Liver (tissue), 9 donors: ENCODE results near the gene DDHD1. TPM values are rescaled to one million over a fixed set of nuclear protein-coding genes. Genes with fewer than 3 reads are reported as not detected.

ENCODE experiments used
- DNase-seq: peaks from one replicate; pipeline ENCODE4 v3.0.0-alpha.2; 2017; ENCODE audit warnings: low spot score
- H3K27ac ChIP-seq, 2 donors: one replicate each; pipeline ENCODE4 v1.7.0; 2013; ENCODE audit warnings: inconsistent platforms in 2 of 2, low read length in 2 of 2, control low read depth in 1 of 2, low read depth in 1 of 2, mild to moderate bottlenecking in 1 of 2
- H3K27me3 ChIP-seq, 4 donors: one replicate each; pipeline versions ENCODE4 v1.6.1 to v1.7.0; 2013; ENCODE audit warnings: low read length in 3 of 4, inconsistent platforms in 1 of 4, mild to moderate bottlenecking in 1 of 4, moderate library complexity in 1 of 4; ENCODE audit not compliant: control insufficient read depth in 4 of 4, insufficient read depth in 4 of 4
- H3K36me3 ChIP-seq, 4 donors: one replicate each; pipeline versions ENCODE4 v1.6.1 to v1.7.0; 2013; ENCODE audit warnings: low read length in 3 of 4, mild to moderate bottlenecking in 3 of 4, low read depth in 1 of 4, moderate library complexity in 1 of 4; ENCODE audit not compliant: control insufficient read depth in 4 of 4, insufficient read depth in 3 of 4
- H3K4me1 ChIP-seq, 4 donors: one replicate each; pipeline versions ENCODE4 v1.6.1 to v1.7.0; 2013; ENCODE audit warnings: low read length in 3 of 4, mild to moderate bottlenecking in 3 of 4, moderate library complexity in 1 of 4; ENCODE audit not compliant: control insufficient read depth in 4 of 4, insufficient read depth in 4 of 4
- H3K4me3 ChIP-seq, 3 donors: one replicate each; pipeline versions ENCODE4 v1.6.1 to v1.7.0; 2013; ENCODE audit warnings: low read length in 3 of 3, control low read depth in 1 of 3, low read depth in 1 of 3, mild to moderate bottlenecking in 1 of 3
- H3K9ac ChIP-seq, 2 donors: one replicate each; pipeline ENCODE4 v1.7.0; 2013; ENCODE audit warnings: low read length in 2 of 2, mild to moderate bottlenecking in 2 of 2, moderate library complexity in 2 of 2, control low read depth in 1 of 2, low read depth in 1 of 2
- H3K9me3 ChIP-seq, 4 donors: one replicate each; pipeline versions ENCODE4 v1.6.1 to v1.7.0; 2013; ENCODE audit warnings: low read length in 3 of 4; ENCODE audit not compliant: control insufficient read depth in 4 of 4
- EGR1 ChIP-seq, 2 donors: IDR thresholded peaks; 2 replicates each; pipeline ENCODE4 v1.6.1; 2016 to 2018; ENCODE audit warnings: antibody characterized with exemption in 2 of 2, low read depth in 2 of 2
- FOXA1 ChIP-seq: IDR thresholded peaks from 2 replicates; pipeline ENCODE4 v1.6.1; 2016; ENCODE audit warnings: antibody characterized with exemption
- FOXA2 ChIP-seq: IDR thresholded peaks from 2 replicates; pipeline ENCODE4 v1.6.1; 2016; ENCODE audit warnings: antibody characterized with exemption
- GABPA ChIP-seq, 2 donors: IDR thresholded peaks in 1 of 2; conservative IDR thresholded peaks in 1 of 2; 2 replicates each; pipeline ENCODE4 v1.6.1; 2016; ENCODE audit warnings: antibody characterized with exemption in 2 of 2, mild to moderate bottlenecking in 1 of 2, moderate library complexity in 1 of 2
- HNF4A ChIP-seq, 2 donors: conservative IDR thresholded peaks; 2 replicates each; pipeline ENCODE4 v1.6.1; 2016; ENCODE audit warnings: antibody characterized with exemption in 2 of 2, mild to moderate bottlenecking in 2 of 2
- HNF4G ChIP-seq: IDR thresholded peaks from 2 replicates; pipeline ENCODE4 v1.6.1; 2016; ENCODE audit warnings: antibody characterized with exemption
- NR2F2 ChIP-seq: IDR thresholded peaks from 2 replicates; pipeline ENCODE4 v1.6.1; 2016; ENCODE audit warnings: antibody characterized with exemption
- RXRA ChIP-seq, 2 donors: IDR thresholded peaks; 2 replicates each; pipeline ENCODE4 v1.6.1; 2017 to 2018; ENCODE audit warnings: antibody characterized with exemption in 2 of 2, mild to moderate bottlenecking in 1 of 2
- SP1 ChIP-seq: IDR thresholded peaks from 2 replicates; pipeline ENCODE4 v1.6.1; 2018; ENCODE audit warnings: antibody characterized with exemption, mild to moderate bottlenecking
- TAF1 ChIP-seq: conservative IDR thresholded peaks from 2 replicates; pipeline ENCODE4 v1.6.1; 2016; ENCODE audit warnings: antibody characterized with exemption, mild to moderate bottlenecking
- YY1 ChIP-seq: IDR thresholded peaks from 2 replicates; pipeline ENCODE4 v1.6.1; 2016; ENCODE audit warnings: antibody characterized with exemption, mild to moderate bottlenecking
- WGBS: extraction: QIAGEN DNeasy Blood & Tissue Kit; methylation state at CpG from one replicate; pipeline ENCODE4 v1.1.7; 2013; 5-methylcytosine and 5-hydroxymethylcytosine counted together
- polyA plus RNA-seq, 2 donors: library from polyadenylated mRNA; stranded (reverse) in 1 of 2; unstranded in 1 of 2; fragments of 200-250 nt in 1 of 2; fragments of >200 nt in 1 of 2; fragmentation: Nextera tagmentation in 1 of 2; extraction: Ambion mirVana in 1 of 2; gene quantifications; one replicate each; pipeline versions ENCODE4 v1.2.1 to v1.2.3, GENCODE V29; 2013 to 2015
- total RNA-seq, 2 donors: library from RNA; depleted of rRNA; stranded (reverse); fragments of >200 nt; gene quantifications; one replicate each; pipeline ENCODE4 v1.2.3, GENCODE V29; 2014
- TF ChIP-seq, protein P1 (sequence below): IDR thresholded peaks from 2 replicates; pipeline ENCODE4 v1.6.1; 2016; ENCODE audit warnings: antibody characterized with exemption
- TF ChIP-seq, protein P2 (sequence below): IDR thresholded peaks from 2 replicates; pipeline ENCODE4 v1.6.1; 2016; ENCODE audit warnings: antibody characterized with exemption
- TF ChIP-seq, protein P3 (sequence below): IDR thresholded peaks from 2 replicates; pipeline ENCODE4 v1.6.1; 2016; ENCODE audit warnings: antibody characterized with exemption
- donor health status: healthy.
- donor health status: healthy.
- donor health status: healthy.
- donor health status: healthy.
- donor health status: healthy.

Gene DDHD1
- total and polyA plus RNA-seq, 4 donors = 1.3 to 14.3 (median 5.2) TPM

DNA sequence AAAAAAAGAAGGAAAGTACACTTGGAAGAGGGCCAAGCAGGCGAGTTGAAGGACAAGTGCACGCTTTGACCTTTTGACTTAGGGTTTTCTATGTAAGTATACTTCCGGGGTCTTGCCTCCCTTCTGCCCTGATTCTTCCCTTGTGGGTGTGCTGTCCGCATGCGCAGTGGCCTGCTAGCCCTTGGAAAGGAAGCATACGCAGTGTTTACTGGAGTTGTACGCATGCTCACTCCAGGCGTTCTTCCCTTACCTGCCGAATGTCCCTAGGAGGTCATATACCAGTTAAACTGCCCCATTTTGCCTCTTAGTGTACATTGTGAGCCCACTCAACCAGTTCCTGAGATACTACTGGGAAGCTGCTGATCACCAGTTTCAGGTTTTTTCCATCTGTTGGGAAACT lies 15.7 kb upstream of the DDHD1 start (continued):
- TF ChIP-seq, protein P1, sequence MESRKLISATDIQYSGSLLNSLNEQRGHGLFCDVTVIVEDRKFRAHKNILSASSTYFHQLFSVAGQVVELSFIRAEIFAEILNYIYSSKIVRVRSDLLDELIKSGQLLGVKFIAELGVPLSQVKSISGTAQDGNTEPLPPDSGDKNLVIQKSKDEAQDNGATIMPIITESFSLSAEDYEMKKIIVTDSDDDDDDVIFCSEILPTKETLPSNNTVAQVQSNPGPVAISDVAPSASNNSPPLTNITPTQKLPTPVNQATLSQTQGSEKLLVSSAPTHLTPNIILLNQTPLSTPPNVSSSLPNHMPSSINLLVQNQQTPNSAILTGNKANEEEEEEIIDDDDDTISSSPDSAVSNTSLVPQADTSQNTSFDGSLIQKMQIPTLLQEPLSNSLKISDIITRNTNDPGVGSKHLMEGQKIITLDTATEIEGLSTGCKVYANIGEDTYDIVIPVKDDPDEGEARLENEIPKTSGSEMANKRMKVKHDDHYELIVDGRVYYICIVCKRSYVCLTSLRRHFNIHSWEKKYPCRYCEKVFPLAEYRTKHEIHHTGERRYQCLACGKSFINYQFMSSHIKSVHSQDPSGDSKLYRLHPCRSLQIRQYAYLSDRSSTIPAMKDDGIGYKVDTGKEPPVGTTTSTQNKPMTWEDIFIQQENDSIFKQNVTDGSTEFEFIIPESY = no peak
- TF ChIP-seq RXRA (IDR thresholded peaks at IDR 0.05) (no peak), SP1 (no peak), TAF1 (no peak)

DNA sequence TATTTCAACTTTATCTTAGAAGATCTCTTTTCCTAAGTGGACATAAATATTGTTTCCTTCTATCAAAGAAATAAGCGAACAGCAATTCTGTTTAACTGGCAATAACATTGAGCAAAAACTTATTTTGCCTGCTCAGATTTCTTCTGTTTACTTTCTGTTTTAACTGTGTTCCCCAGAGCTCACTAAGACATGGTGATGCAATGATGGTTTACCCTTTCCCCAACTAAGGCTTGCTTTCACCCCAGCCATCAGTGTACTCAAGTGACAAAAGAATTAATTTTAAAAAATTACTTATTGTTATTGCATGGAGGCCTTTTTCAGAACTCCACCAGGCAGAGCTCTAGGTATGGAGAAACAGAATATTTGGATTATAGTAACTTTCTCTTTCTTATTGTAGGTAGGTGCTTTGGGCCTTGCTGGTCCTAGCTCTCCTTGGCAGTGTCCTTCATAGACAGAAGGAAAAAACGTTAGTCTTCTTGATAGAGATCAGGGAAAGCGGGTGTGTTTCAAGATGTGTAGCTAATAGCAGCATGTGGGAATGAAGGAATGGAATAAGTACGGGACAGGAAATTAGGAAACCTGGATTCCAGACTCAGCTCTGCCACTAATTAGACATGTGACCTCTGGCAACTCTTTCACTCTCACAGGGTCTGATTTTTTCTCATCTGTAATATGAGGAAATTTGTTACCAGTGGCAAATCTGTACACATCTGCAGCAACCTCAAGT lies 14.6 kb upstream of the DDHD1 start:
- TF ChIP-seq FOXA2 = no peak
- TF ChIP-seq, protein P2, sequence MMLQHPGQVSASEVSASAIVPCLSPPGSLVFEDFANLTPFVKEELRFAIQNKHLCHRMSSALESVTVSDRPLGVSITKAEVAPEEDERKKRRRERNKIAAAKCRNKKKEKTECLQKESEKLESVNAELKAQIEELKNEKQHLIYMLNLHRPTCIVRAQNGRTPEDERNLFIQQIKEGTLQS = peak; percentile 22
- H3K27ac ChIP-seq = no peak overlapping the region
- DNase-seq = no peak
- WGBS = 80% methylated on average over 4 of the region's 4 CpGs
- no peak overlapping the region for H3K4me3 ChIP-seq
- H3K4me1 ChIP-seq = no peaks in the 10 kb centered on the region
- no peak overlapping the region for H3K9ac ChIP-seq
- no peaks in the 10 kb centered on the region for H3K27me3 ChIP-seq
- no peaks in the 10 kb centered on the region for H3K36me3 ChIP-seq
- no peaks in the 10 kb centered on the region for H3K9me3 ChIP-seq

DNA sequence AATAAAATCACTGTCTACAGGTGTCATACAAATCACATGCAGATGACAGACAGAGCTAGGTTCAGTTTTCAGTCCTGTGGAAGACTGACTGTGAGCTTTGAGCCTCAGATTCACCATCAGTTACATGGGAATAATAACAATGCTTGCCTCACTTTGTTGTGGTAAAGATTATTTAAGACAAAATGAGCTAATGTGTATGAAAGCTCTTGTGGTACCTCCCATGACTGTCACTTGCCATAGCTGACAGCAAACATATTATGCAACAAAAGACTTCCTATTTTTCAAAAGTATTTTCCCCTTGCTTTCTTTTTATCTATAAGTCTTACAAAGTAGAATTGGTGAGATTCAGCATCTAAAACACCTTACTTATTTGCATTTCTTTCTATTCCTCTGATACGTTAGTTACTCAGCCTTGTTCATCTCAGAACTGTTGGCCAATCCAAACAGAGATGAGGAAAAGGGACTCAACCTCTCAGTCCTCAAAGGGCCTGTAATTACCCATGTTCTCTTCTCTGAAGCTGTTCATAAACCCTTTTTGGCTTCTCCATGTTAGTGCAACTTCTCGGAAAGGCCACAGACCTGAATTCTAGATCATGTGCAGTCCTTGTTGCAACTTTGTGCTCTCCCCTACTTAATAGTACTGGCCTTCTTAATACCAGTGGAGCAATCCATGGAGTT lies 8.8 kb upstream of the DDHD1 start:
- 91% methylated on average over 2 of the region's 2 CpGs for WGBS
- no peak overlapping the region for H3K9ac ChIP-seq

DNA sequence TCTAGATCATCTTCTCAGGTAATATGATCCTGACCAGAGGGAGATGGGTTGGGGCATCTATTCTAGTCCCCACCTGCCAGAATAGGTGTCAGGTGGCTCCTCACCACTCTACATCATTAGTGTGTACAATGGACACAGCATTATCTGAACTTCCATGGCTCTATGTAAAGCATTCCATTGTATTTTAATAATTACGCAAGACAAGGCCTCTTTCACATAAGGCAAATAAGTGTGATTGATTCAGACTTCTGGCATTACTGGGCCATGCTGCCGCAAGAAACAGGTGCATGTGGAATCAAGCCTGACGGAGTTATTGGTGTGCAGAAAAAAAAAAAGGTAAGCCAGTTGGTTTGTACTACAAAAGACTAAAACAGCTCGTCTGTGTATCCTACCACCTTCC lies 3.1 kb upstream of the DDHD1 start:
- H3K4me1 ChIP-seq = peaks cover 0 to 12% (median 9%) of the 10 kb centered on the region in 4 donors
- H3K9me3 ChIP-seq = no peaks in the 10 kb centered on the region
- no peak overlapping the region for H3K9ac ChIP-seq
- H3K27ac ChIP-seq = no peak overlapping the region
- no peaks in the 10 kb centered on the region for H3K36me3 ChIP-seq
- TF ChIP-seq HNF4A (conservative IDR thresholded peaks at IDR 0.05) = no peak
- TF ChIP-seq EGR1 (IDR thresholded peaks at IDR 0.05; ENCODE audit: low read depth in 2 of 2) = no peak
- TF ChIP-seq YY1 = no peak
- no peak for TF ChIP-seq GABPA (IDR thresholded peaks at IDR 0.05 in 1 of 2, conservative IDR thresholded peaks at IDR 0.05 in 1 of 2)
- no peaks in the 10 kb centered on the region for H3K27me3 ChIP-seq
- 85% methylated on average over 4 of the region's 4 CpGs for whole genome bisulfite sequencing
- H3K4me3 ChIP-seq = no peak overlapping the region
- DNase-seq = no peak

More for the DNA sequence above, 8.8 kb upstream of the DDHD1 start:
- H3K9me3 ChIP-seq = no peaks in the 10 kb centered on the region
- no peaks in the 10 kb centered on the region for H3K4me1 ChIP-seq
- no peak overlapping the region for H3K4me3 ChIP-seq
- H3K36me3 ChIP-seq = no peaks in the 10 kb centered on the region
- TF ChIP-seq GABPA (IDR thresholded peaks at IDR 0.05 in 1 of 2, conservative IDR thresholded peaks at IDR 0.05 in 1 of 2) (no peak), NR2F2 (no peak), RXRA (IDR thresholded peaks at IDR 0.05) (no peak), YY1 (no peak), FOXA1 (no peak), HNF4G (no peak)
- TF ChIP-seq, protein P3, sequence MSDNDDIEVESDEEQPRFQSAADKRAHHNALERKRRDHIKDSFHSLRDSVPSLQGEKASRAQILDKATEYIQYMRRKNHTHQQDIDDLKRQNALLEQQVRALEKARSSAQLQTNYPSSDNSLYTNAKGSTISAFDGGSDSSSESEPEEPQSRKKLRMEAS = no peak
- no peaks in the 10 kb centered on the region for H3K27me3 ChIP-seq
- no peak for DNase-seq
- H3K27ac ChIP-seq = no peak overlapping the region
